Astrocyte of the spinal cord (primary cell): Measurements from ENCODE around the gene ZC2HC1B.

Experiments
- DNase-seq: peaks from one replicate; pipeline ENCODE4 v3.0.0; 2011; ENCODE audit warnings: low read depth, low spot score
- H3K4me3 ChIP-seq: 2 replicates; pipeline ENCODE4 v1.5.1; 2011; ENCODE audit warnings: low read depth, mild to moderate bottlenecking, low read length, moderate library complexity
- in situ Hi-C: cut with HindIII; loops from 2 replicates; pipeline ENCODE4 v1.10.0; 2017; ENCODE audit warnings: low sequenced_read_pairs
- TF ChIP-seq, protein P1 (sequence below): IDR thresholded peaks from 2 replicates; pipeline ENCODE4 v1.5.1; 2012; ENCODE audit warnings: low read depth, mild to moderate bottlenecking, low read length, inconsistent platforms

Gene ZC2HC1B

DNA sequence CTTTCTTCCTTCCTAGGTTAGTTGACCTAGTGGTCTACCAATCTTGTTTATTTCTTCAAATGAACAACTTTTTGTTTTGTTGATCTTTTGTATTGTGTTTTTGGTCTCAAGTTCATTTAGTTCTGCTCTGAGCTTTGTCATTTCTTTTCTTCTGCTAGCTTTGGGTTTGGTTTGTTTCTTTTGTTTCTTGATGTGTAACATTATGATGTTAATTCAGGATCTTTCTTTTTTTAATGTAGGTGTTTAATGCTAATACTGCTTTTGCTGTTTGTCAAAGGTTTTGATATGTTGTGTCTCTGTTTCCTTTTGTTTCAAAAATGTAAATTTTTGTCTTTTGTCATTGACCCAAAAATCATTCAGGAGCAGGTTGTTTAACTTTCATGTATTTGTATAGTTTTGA is 65.7 kb downstream of the ZC2HC1B start:
- in situ Hi-C loops = no loop called here
- no peak for DNase-seq
- H3K4me3 ChIP-seq = no peak overlapping the region
- TF ChIP-seq, protein P1, sequence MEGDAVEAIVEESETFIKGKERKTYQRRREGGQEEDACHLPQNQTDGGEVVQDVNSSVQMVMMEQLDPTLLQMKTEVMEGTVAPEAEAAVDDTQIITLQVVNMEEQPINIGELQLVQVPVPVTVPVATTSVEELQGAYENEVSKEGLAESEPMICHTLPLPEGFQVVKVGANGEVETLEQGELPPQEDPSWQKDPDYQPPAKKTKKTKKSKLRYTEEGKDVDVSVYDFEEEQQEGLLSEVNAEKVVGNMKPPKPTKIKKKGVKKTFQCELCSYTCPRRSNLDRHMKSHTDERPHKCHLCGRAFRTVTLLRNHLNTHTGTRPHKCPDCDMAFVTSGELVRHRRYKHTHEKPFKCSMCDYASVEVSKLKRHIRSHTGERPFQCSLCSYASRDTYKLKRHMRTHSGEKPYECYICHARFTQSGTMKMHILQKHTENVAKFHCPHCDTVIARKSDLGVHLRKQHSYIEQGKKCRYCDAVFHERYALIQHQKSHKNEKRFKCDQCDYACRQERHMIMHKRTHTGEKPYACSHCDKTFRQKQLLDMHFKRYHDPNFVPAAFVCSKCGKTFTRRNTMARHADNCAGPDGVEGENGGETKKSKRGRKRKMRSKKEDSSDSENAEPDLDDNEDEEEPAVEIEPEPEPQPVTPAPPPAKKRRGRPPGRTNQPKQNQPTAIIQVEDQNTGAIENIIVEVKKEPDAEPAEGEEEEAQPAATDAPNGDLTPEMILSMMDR = no peak

DNA sequence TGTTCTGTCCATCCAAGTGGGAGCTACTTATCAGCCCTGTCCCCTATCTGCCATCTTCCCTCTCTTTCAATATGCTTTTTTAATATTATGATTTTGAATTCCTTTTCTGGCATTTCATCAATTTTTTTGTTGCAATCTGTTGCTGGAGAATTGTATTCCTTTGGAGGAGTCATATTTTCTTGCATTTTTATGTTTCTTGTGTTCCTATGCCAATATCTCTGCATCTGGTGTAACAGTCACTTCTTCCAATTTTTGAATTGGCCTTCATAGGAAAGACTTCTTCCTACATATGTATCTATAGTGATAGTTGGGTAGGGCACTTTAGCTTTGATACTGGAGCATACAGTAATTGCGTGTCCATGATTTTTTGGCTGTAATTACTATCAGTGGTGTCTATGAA is 70.1 kb downstream of the ZC2HC1B start:
- no peak for DNase-seq
- no peak overlapping the region for H3K4me3 ChIP-seq
- in situ Hi-C loops = no loop called here
- TF ChIP-seq, protein P1 = no peak

DNA sequence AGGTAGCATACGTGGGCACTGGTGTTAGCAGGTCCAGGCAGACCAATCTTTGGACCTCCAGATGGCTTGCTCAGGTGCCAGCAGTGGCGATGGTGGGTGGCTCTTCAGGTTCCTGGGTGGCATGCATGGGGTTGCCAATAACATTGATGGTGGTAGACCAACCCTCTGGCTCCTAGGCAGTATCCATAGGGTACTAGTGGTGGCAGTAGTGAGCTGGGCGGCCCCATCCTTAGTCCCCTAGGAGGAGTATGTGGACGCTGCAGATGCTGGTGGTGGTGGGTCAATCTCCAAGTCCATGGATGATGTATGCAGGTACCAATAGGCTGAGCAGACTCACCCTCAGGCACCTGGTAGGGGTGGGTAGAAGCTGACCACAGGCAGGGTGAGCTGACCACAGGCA is 70.6 kb downstream of the ZC2HC1B start:
- DNase-seq = no peak
- no peak overlapping the region for H3K4me3 ChIP-seq
- TF ChIP-seq, protein P1 = no peak
- in situ Hi-C loops = no loop called here

DNA sequence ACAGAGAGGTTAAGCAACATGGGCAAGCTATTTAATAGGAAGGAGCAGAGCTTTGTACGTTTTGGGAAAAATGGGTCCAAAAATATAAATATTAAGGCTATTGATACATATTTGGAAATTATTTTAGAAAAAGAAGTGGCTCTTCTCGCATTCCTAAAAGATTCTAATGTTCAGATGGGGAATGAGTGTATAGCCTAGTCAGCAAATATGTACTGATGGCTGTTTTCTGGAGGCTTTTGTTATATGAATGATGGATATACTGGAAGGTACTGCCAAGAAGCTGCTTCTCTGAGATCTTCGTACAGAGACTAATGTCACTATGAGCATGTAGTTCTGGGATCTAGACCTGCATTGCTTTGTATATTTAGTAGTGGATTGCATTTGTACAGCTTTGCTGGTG is 72.1 kb downstream of the ZC2HC1B start:
- H3K4me3 ChIP-seq = no peak overlapping the region
- in situ Hi-C loops = no loop called here
- DNase-seq = no peak
- TF ChIP-seq, protein P1 = no peak

DNA sequence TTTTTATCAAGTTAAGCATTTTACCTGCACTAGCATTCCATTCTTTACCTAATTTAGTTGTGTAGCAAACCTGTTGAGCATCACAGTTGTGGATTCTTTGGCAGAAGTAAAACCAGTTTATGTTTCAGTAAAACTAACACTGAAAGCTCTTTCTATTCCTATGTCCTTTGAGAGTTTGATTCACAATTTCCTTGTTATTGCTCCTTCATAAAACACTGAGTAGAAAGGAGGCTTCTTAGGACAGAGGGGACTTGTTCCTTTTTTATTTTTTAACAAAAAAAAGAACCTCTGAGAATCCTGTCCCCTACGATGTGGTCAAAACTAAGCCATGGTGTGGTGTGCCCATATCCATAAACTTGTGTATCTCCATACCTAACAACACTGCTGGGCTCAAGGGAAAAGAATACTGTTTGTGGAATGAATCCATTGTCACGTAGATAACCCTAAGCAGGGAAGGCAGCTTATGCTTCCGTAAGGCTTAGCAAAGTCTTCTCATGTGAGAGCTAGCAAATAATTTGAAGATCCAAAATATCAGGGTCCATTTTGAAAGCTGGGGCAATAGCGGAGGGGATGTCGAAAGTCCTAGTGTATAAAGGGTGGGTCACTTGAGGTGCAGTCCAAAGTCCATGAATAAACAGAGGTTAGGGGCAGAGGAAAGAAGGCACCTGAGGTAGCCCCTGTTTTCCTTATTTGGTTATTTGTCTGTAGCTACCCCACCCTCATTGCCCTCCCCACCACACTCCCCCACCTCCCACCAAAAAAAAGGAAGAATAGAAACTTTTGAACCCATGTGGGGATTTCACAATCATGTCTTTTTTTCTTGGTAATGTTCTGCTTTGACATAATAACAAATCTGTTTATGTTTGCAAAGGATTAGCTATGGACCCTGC is 72.7 kb downstream of the ZC2HC1B start:
- no peak overlapping the region for H3K4me3 ChIP-seq
- in situ Hi-C loops = no loop called here
- TF ChIP-seq, protein P1 = no peak
- DNase-seq = no peak

DNA sequence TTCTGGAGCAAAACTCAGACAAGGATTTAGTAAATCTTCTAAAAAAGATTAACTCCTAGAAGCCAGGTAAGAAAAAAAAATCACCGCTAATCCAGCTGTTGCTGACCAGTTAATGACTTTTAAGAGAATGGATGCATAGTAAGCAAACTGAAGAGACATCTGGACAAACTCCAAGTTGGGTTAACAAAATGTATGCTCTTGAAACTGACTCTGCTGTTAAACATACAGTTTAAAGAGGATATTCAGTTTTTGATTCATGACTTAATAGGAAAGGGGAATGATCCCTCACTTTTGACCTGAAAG is 73.3 kb downstream of the ZC2HC1B start:
- no peak overlapping the region for H3K4me3 ChIP-seq
- no peak for DNase-seq
- TF ChIP-seq, protein P1 = no peak
- in situ Hi-C loops = no loop called here
